Keratinocyte (primary cell): ENCODE results near the gene DOK6. TPM values are rescaled to one million over a fixed set of nuclear protein-coding genes. Genes with fewer than 3 reads are reported as not detected.

Experiments used
- DNase-seq: peaks from one replicate; pipeline ENCODE4 v3.0.0-alpha.2; 2011; ENCODE audit warnings: low read depth, missing footprints, low spot score
- FAIRE-seq: peaks from 2 replicates; lab custom pipeline; 2011; peaks lifted over from hg19 to GRCh38; lab: Jason Lieb, UNC
- H2AFZ ChIP-seq: 2 replicates; pipeline ENCODE4 v1.6.0; 2012; ENCODE audit warnings: low read length, control low read depth, inconsistent platforms; ENCODE audit not compliant: control insufficient read depth
- H3K27ac ChIP-seq: 2 replicates; pipeline ENCODE4 v1.5.1; 2011; ENCODE audit warnings: low read length; ENCODE audit not compliant: control insufficient read depth, insufficient read depth
- H3K27me3 ChIP-seq: 3 replicates; pipeline ENCODE4 v1.6.0; 2011; ENCODE audit warnings: low read length; ENCODE audit not compliant: control insufficient read depth, insufficient read depth; ENCODE audit errors: extremely low read depth
- H3K36me3 ChIP-seq, 2 experiments: 2 replicates in 1 of 2; 3 replicates in 1 of 2; pipeline ENCODE4 v1.5.1; 2011; ENCODE audit warnings: low read length in 2 of 2, mild to moderate bottlenecking in 1 of 2; ENCODE audit not compliant: control insufficient read depth in 2 of 2, insufficient read depth in 2 of 2; ENCODE audit errors: extremely low read depth in 1 of 2
- H3K4me1 ChIP-seq: 3 replicates; pipeline ENCODE4 v1.5.1; 2011; ENCODE audit warnings: low read length; ENCODE audit not compliant: control insufficient read depth, insufficient read depth; ENCODE audit errors: extremely low read depth
- H3K4me2 ChIP-seq: 3 replicates; pipeline ENCODE4 v1.6.0; 2011; ENCODE audit warnings: low read depth, low read length; ENCODE audit not compliant: control insufficient read depth, insufficient read depth; ENCODE audit errors: extremely low read depth
- H3K4me3 ChIP-seq, 3 experiments: fragments of 200-600 bp in 1 of 3; sonication (generic) in 1 of 3; 2 replicates in 2 of 3; 3 replicates in 1 of 3; pipeline ENCODE4 v1.5.1; 2011 to 2016; ENCODE audit warnings: low read length in 3 of 3, mild to moderate bottlenecking in 3 of 3, control low read depth in 2 of 3, inconsistent platforms in 1 of 3, low read depth in 1 of 3, mixed read lengths in 1 of 3, mixed run types in 1 of 3, moderate library complexity in 1 of 3; ENCODE audit not compliant: control insufficient read depth in 2 of 3, insufficient read depth in 2 of 3; ENCODE audit errors: extremely low read depth in 1 of 3
- H3K79me2 ChIP-seq: 2 replicates; pipeline ENCODE4 v1.6.0; 2012; ENCODE audit warnings: low read length; ENCODE audit not compliant: control insufficient read depth, insufficient read depth
- H3K9ac ChIP-seq: 3 replicates; pipeline ENCODE4 v1.6.0; 2011; ENCODE audit warnings: low read length; ENCODE audit not compliant: control insufficient read depth, insufficient read depth; ENCODE audit errors: extremely low read depth
- H3K9me1 ChIP-seq: 3 replicates; pipeline ENCODE4 v1.6.0; 2011; ENCODE audit warnings: low read length; ENCODE audit not compliant: control insufficient read depth, insufficient read depth; ENCODE audit errors: extremely low read depth
- H3K9me3 ChIP-seq: 2 replicates; pipeline ENCODE4 v1.5.1; 2012; ENCODE audit warnings: low read depth, low read length; ENCODE audit not compliant: control insufficient read depth
- H4K20me1 ChIP-seq: 3 replicates; pipeline ENCODE4 v1.6.0; 2011; ENCODE audit warnings: low read length; ENCODE audit not compliant: control insufficient read depth, insufficient read depth; ENCODE audit errors: extremely low read depth
- EZH2 ChIP-seq: IDR thresholded peaks from one replicate; pipeline ENCODE4 v1.6.1; 2012; ENCODE audit warnings: inconsistent platforms, mild to moderate bottlenecking, low read length, moderate library complexity
- dilution Hi-C: fragments of 300-500 bp; cut with MboI; formaldehyde crosslinking; loops from one replicate; pipeline ENCODE4 v1.7.0; 2020; ENCODE audit warnings: low sequenced_read_pairs; ENCODE audit not compliant: extremely low pct_ligation_motif_present
- polyA plus RNA-seq, 5 experiments: library from polyadenylated mRNA; depleted of rRNA in 3 of 5; stranded (reverse) in 3 of 5; stranded (forward) in 1 of 5; unstranded in 1 of 5; fragments of >200 nt; gene quantifications; 1 replicate in 1 of 5; 2 replicates in 3 of 5; 3 replicates in 1 of 5; pipeline versions ENCODE4 v1.2.1 to v1.2.3, GENCODE V29; 2011 to 2012; ENCODE audit warnings: missing spikeins in 2 of 5, low read depth in 1 of 5, low replicate concordance in 1 of 5
- TF ChIP-seq, protein P1 (sequence below), 3 experiments: IDR thresholded peaks in 1 of 3; conservative IDR thresholded peaks in 1 of 3; optimal IDR thresholded peaks in 1 of 3; 2 replicates in 2 of 3; 3 replicates in 1 of 3; pipeline versions ENCODE3 to v1.5.1; 2011; ENCODE audit warnings: low read length in 3 of 3, mild to moderate bottlenecking in 3 of 3, moderate library complexity in 2 of 3, control low read depth in 1 of 3, inconsistent platforms in 1 of 3; ENCODE audit not compliant: insufficient read depth in 2 of 3; ENCODE audit errors: extremely low read depth in 1 of 3

Gene DOK6
- polyA plus RNA-seq, 1 donor (not counting 4 experiments of a cell fraction or from before 2014, with no cell fraction given): not detected

DNA sequence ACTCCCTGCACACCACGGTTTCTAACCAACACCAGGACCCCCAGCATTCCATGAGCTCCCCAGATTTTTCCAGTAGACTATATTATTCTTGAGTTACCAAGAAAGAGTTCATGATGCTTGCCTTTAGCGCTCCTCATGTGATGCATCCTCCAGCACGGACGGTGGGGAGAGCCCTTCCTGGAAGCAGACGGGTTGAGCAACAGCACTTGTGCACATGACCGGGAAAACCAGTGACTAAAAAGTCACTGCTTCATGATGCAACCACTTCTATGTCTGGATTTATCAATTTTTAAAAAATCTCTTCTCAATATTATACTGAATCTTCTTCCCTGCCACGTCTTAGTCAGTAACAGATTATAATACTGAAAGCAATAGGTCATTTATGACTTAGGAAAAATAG, 20.4 kb upstream of the DOK6 start:
- Histone ChIP-seq H3K27ac (no peak overlapping the region), H3K4me3 (no peak overlapping the region), H3K9me1 (no peaks in the 10 kb centered on the region), H2AFZ (no peak overlapping the region), H3K4me1 (no peaks in the 10 kb centered on the region), H3K9me3 (no peaks in the 10 kb centered on the region), H3K4me2 (no peak overlapping the region), H3K9ac (no peak overlapping the region), H3K27me3 (no peaks in the 10 kb centered on the region), H3K36me3 (no peaks in the 10 kb centered on the region), H3K79me2 (no peaks in the 10 kb centered on the region), H4K20me1 (no peaks in the 10 kb centered on the region)
- DNase-seq (no peak), FAIRE-seq (no peak)
- TF ChIP-seq, protein P1, sequence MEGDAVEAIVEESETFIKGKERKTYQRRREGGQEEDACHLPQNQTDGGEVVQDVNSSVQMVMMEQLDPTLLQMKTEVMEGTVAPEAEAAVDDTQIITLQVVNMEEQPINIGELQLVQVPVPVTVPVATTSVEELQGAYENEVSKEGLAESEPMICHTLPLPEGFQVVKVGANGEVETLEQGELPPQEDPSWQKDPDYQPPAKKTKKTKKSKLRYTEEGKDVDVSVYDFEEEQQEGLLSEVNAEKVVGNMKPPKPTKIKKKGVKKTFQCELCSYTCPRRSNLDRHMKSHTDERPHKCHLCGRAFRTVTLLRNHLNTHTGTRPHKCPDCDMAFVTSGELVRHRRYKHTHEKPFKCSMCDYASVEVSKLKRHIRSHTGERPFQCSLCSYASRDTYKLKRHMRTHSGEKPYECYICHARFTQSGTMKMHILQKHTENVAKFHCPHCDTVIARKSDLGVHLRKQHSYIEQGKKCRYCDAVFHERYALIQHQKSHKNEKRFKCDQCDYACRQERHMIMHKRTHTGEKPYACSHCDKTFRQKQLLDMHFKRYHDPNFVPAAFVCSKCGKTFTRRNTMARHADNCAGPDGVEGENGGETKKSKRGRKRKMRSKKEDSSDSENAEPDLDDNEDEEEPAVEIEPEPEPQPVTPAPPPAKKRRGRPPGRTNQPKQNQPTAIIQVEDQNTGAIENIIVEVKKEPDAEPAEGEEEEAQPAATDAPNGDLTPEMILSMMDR (optimal IDR thresholded peaks at IDR 0.05 in 1 of 3, IDR thresholded peaks at IDR 0.05 in 1 of 3, conservative IDR thresholded peaks at IDR 0.05 in 1 of 3; ENCODE audit: extremely low read depth in 1 of 3, insufficient read depth in 2 of 3, low read length in 3 of 3): no peak
- no peak for TF ChIP-seq EZH2
- dilution Hi-C loops: no loop called here

DNA sequence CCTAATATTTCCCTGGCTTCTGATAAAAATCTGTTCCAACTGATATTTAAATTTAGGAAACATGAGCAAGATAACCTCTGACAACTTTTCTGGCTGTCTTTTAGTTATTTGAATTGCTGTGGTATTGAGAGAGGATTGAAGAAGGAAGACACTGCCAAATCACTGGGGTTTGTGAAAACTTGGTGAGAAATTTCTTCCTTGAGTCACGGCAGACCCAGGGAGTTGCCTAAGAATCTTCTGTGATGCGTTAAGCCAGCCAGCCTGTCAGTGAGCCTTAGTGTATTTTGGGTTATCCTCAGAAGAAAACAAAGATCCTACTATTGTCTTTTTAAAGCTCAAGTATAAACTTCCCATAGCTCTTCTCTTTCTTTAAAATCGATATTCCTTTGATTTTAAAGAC, 17.5 kb upstream of the DOK6 start:
- no peak overlapping the region for H3K9ac ChIP-seq
- FAIRE-seq: no peak
- dilution Hi-C loops: no loop called here

More for the DNA sequence above, 17.5 kb upstream of the DOK6 start:
- H3K9me1 ChIP-seq: no peaks in the 10 kb centered on the region
- no peak for DNase-seq
- H3K9me3 ChIP-seq: no peaks in the 10 kb centered on the region
- no peak overlapping the region for H3K4me3 ChIP-seq
- H3K79me2 ChIP-seq: no peaks in the 10 kb centered on the region
- TF ChIP-seq, protein P1 (optimal IDR thresholded peaks at IDR 0.05 in 1 of 3, IDR thresholded peaks at IDR 0.05 in 1 of 3, conservative IDR thresholded peaks at IDR 0.05 in 1 of 3; ENCODE audit: extremely low read depth in 1 of 3, insufficient read depth in 2 of 3, low read length in 3 of 3): no peak
- no peak for TF ChIP-seq EZH2
- no peaks in the 10 kb centered on the region for H4K20me1 ChIP-seq
- H3K27ac ChIP-seq: no peak overlapping the region
- no peak overlapping the region for H3K4me2 ChIP-seq
- no peaks in the 10 kb centered on the region for H3K27me3 ChIP-seq
- H2AFZ ChIP-seq: no peak overlapping the region
- H3K36me3 ChIP-seq: no peaks in the 10 kb centered on the region
- H3K4me1 ChIP-seq: no peaks in the 10 kb centered on the region
